GM06990 (cell line): ENCODE data around the gene ENDOD1.

ENCODE experiments used
- DNase-seq: peaks from one replicate; pipeline ENCODE4 v3.0.0-alpha.2; 2011; ENCODE audit not compliant: insufficient read length; ENCODE audit errors: extremely low read depth
- H3K27me3 ChIP-seq: replicated peaks from 2 replicates; pipeline ENCODE4 v1.6.0; 2011; ENCODE audit warnings: low read length; ENCODE audit not compliant: control insufficient read depth, insufficient read depth
- H3K36me3 ChIP-seq: 2 replicates; pipeline ENCODE4 v1.5.1; 2011; ENCODE audit warnings: low read length; ENCODE audit not compliant: control insufficient read depth, insufficient read depth
- H3K4me3 ChIP-seq: replicated peaks from 2 replicates; pipeline ENCODE4 v1.5.1; 2011; ENCODE audit warnings: low read depth, mild to moderate bottlenecking, control low read depth, low read length
- TF ChIP-seq, protein P1 (sequence below): IDR thresholded peaks from 2 replicates; pipeline ENCODE4 v1.5.1; 2011; ENCODE audit warnings: low read length, control low read depth, mild to moderate bottlenecking, inconsistent platforms; ENCODE audit not compliant: insufficient read depth, poor library complexity, severe bottlenecking

Gene ENDOD1

DNA sequence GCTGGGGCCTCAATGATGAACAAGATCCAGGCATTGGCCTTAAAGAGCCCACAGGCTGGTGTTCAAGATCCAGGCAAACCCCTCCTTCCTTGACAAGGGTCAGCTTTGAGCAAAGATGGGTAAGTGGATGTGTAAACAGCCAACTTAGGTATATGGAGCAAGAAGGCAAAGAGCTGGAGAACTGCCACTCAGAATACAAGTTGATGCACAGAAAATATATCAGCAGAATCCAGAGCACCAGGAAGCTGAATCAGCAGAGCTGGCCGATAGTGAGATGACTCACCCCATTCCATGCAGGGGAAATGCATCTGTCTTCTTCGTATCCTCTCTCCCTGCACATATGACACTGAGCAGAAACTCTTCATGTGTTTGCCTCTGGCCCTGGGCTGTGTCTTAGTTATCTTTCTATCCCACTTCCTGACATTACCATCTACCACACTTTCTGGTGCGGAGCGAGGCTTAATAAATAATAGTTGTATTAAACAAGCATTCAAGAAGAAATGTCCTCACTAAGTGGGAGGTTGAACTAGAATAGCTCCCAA, 57.8 kb downstream of the ENDOD1 start:
- DNase-seq: no peak
- Histone ChIP-seq H3K36me3 (no peaks in the 10 kb centered on the region), H3K4me3 (no peak overlapping the region), H3K27me3 (peaks cover under 1% of the 10 kb centered on the region)
- TF ChIP-seq, protein P1, sequence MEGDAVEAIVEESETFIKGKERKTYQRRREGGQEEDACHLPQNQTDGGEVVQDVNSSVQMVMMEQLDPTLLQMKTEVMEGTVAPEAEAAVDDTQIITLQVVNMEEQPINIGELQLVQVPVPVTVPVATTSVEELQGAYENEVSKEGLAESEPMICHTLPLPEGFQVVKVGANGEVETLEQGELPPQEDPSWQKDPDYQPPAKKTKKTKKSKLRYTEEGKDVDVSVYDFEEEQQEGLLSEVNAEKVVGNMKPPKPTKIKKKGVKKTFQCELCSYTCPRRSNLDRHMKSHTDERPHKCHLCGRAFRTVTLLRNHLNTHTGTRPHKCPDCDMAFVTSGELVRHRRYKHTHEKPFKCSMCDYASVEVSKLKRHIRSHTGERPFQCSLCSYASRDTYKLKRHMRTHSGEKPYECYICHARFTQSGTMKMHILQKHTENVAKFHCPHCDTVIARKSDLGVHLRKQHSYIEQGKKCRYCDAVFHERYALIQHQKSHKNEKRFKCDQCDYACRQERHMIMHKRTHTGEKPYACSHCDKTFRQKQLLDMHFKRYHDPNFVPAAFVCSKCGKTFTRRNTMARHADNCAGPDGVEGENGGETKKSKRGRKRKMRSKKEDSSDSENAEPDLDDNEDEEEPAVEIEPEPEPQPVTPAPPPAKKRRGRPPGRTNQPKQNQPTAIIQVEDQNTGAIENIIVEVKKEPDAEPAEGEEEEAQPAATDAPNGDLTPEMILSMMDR: no peak

DNA sequence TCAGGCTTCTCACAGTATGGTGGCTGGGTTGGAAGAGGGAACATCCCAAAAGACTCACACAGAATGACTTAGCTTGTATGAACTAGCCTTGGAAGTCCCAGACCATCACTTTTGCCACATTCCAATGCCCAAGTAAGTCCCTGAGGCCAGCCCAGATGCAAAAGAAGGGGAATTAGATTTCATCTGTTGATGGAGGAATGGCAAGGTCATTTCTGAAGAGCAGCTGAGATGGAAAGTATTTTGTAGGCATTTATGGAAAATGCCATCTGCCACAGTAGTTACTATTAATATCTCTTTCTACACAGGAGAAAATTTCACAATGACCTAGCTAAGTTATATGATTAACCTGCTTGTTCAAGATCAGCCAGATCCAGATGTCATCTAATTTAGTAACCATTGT, 58.8 kb downstream of the ENDOD1 start:
- no peaks in the 10 kb centered on the region; the same call in 1 of the 2 replicates for H3K27me3 ChIP-seq
- no peaks in the 10 kb centered on the region for H3K36me3 ChIP-seq
- H3K4me3 ChIP-seq: no peak overlapping the region
- no peak for DNase-seq
- TF ChIP-seq, protein P1: no peak

DNA sequence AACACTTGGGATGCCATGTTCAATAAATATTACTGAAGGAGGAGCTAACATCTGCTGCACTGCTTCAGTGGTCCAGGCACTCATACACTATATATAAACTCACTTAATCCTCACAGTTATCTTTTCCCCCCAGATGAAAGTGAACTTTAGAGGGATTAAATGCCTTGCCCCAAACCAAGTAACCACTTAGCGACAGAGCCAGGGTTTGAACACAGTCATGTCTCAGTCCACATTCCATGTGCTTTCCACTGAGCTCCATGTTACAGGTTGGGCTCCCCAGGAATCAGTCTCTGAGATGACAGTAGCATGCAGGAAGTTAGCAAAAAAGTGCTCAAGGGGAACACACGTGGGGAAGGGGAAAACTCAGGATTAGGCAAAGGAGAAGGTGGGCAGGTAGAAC, 59.3 kb downstream of the ENDOD1 start:
- Histone ChIP-seq H3K4me3 (no peak overlapping the region), H3K27me3 (no peaks in the 10 kb centered on the region; the same call in 1 of the 2 replicates), H3K36me3 (no peaks in the 10 kb centered on the region)
- TF ChIP-seq, protein P1: no peak
- DNase-seq: no peak

DNA sequence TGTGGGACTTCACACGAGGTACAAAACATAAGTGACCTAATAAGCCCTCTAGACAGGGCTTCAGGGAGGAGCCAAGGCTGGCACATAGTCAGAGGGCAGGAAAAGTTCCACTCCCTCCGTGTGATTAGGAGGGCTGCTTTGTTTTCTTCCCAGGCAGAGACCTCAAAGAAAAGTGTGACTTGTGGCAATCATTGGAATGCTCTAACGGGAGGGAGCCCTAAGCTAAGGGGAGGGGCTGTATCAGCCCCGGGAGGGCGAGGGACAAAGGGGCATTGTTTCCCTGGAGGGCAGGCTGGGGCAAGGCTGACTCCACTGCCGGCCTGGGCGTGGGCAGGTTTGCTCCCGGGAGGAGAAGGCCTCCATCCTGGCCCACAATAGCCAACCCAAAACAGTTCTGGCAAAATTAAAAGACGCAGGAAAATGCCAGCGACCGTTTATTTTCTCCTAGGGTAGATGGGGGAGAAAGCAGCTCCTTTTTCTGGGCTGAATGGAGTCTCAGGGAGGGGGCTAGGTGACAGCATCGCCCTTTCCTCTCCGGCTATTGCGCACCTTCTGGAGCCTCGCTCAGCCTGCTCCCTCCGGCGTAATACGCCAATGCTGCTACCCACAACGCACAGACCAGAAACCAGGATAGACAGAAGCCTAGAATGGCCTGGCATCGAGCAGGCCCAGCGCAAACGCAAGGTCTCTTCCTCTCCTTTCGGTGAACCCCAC, 60.2 kb downstream of the ENDOD1 start:
- no peak overlapping the region for H3K4me3 ChIP-seq

DNA sequence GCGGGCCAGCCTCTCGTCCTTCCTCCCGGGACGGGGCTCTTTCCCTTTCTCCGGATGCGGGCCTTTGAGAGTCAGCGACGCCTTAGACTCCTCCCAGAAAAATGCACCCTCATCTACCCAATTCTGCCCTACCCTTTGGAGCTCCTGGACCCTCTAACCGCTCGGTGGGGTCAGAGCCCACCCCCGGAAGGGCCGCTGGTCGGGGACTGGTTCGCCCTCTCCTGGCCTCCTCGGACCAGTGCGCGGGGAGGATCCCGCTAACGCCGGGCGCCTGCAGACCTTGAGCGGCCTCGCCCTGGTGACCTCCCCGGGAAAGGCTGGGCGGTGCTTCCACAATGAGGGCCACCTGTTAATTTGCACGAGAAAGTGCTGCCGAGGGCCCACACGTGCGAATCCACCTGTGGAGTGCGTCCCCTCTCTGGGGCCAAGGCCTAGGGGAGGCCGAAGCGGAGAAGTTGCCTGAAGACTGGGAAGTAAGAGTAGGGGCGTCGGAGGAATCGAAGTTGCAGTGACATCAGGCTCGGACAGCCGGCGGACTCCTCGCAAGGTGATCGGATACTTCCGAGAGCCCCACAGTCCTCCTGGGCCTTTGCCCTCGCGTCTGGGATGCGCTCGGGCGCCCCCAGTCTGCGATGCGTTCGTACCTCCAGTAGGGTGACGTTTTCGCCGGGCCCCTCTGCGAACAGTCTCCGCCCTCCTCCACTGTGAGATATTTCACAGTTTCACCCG, 61.5 kb downstream of the ENDOD1 start:
- DNase-seq: peak; percentile 88
- no peaks in the 10 kb centered on the region for H3K36me3 ChIP-seq
- TF ChIP-seq, protein P1: peak; percentile 81
- peak overlapping the region; percentile 70 for H3K4me3 ChIP-seq
- H3K27me3 ChIP-seq: no peaks in the 10 kb centered on the region

More for the DNA sequence above, 60.2 kb downstream of the ENDOD1 start:
- no peaks in the 10 kb centered on the region; the same call in 1 of the 2 replicates for H3K27me3 ChIP-seq
- no peak for DNase-seq
- TF ChIP-seq, protein P1: no peak
- no peaks in the 10 kb centered on the region for H3K36me3 ChIP-seq
